ENCODE results near the gene KYAT1. TPM values are rescaled to one million over a fixed set of nuclear protein-coding genes. Genes with fewer than 3 reads are reported as not detected.

KYAT1 gene
- total and polyA plus RNA-seq, 2 of the 8 experiments (the other 6 are each of a cell fraction or from before 2014, with no cell fraction given) = 30.4 to 42.2 TPM

GRCh38 chr9:128818839-128819715, 62.7 kb downstream of the KYAT1 start:
- Histone ChIP-seq H3K18ac (ENCODE audit: extremely low read depth, low read length) (no peak overlapping the region), H3K56ac (replicated peaks; ENCODE audit: insufficient read length, low read depth, low read length) (no peak overlapping the region), H2AK5ac (ENCODE audit: low read depth, low read length) (no peak overlapping the region), H3K27me3 (replicated peaks in 1 of 4; ENCODE audit: control insufficient read depth in 3 of 4, extremely low read depth in 1 of 4, insufficient read depth in 3 of 4, low read length in 3 of 4) (no peaks in the 10 kb centered on the region), H3K4ac (replicated peaks; ENCODE audit: insufficient read length, low read depth, low read length) (no peak overlapping the region), H4K20me1 (replicated peaks in 1 of 2; ENCODE audit: control insufficient read depth in 1 of 2, insufficient read depth in 2 of 2, low read length in 2 of 2) (peaks cover 5 to 22% of the 10 kb centered on the region in 2 experiments), H3K23me2 (ENCODE audit: low read depth, low read length) (peaks cover 6% of the 10 kb centered on the region; the same call in 1 of the 2 replicates), H2BK120ac (replicated peaks; ENCODE audit: low read depth, low read length) (no peak overlapping the region), H3K4me3 (ENCODE audit: extremely low read depth in 1 of 4, insufficient read depth in 2 of 4, low read depth in 3 of 4, low read length in 4 of 4) (peak overlapping the region; percentile 40 to 70 (median 53)), H4K8ac (ENCODE audit: extremely low read depth, insufficient read depth, low read length) (peak overlapping the region; percentile 79), H3K23ac (ENCODE audit: insufficient read length) (no peak overlapping the region), H3K4me1 (replicated peaks in 1 of 4; ENCODE audit: control insufficient read depth in 3 of 4, insufficient read depth in 4 of 4, low read length in 3 of 4) (peaks cover 0 to 11% (median 3%) of the 10 kb centered on the region in 4 experiments; a peak in 2 of 7 replicates), H2BK20ac (ENCODE audit: low read length) (no peak overlapping the region), H3K27ac (ENCODE audit: low read depth, low read length) (no peak overlapping the region), H3K14ac (ENCODE audit: insufficient read length) (no peak overlapping the region), H3K79me1 (ENCODE audit: low read depth, low read length) (no peaks in the 10 kb centered on the region; the same call in 1 of the 2 replicates), H2BK12ac (ENCODE audit: low read depth, low read length) (peak overlapping the region; percentile 39; the same call in 1 of the 2 replicates), H2AFZ (ENCODE audit: low read length) (no peak overlapping the region; the same call in 1 of the 2 replicates), H2BK15ac (ENCODE audit: low read length) (peak overlapping the region; percentile 81; the same call in 1 of the 2 replicates), H3K9ac (replicated peaks in 1 of 4; ENCODE audit: extremely low read depth in 1 of 4, low read depth in 3 of 4, low read length in 3 of 4) (peak overlapping the region in 3 of 4 experiments; percentile 52 to 79 (median 60); a peak in 5 of 7 replicates), H3K4me2 (ENCODE audit: insufficient read depth in 1 of 2, low read depth in 2 of 2, low read length in 2 of 2) (peak overlapping the region; percentile 64 to 91), H2BK5ac (ENCODE audit: low read depth, low read length) (no peak overlapping the region; the same call in 1 of the 2 replicates), H3K9me3 (ENCODE audit: insufficient read depth in 2 of 2, low read depth in 1 of 2, low read length in 1 of 2) (no peaks in the 10 kb centered on the region), H3K36me3 (ENCODE audit: control insufficient read depth in 2 of 4, insufficient read depth in 4 of 4, low read length in 3 of 4) (peaks cover 8 to 28% (median 19%) of the 10 kb centered on the region in 4 experiments; a peak in 7 of 8 replicates), H4K91ac (replicated peaks; ENCODE audit: insufficient read length, low read length) (peak overlapping the region; percentile 65), H3K79me2 (ENCODE audit: control insufficient read depth in 1 of 2, insufficient read depth in 2 of 2, low read length in 2 of 2) (no peaks in the 10 kb centered on the region), H4K5ac (ENCODE audit: insufficient read length, low read depth, low read length) (no peak overlapping the region)
- CTCF ChIA-PET (ENCODE audit: partially characterized antibody) = interaction anchor here (0.8 to 2.6 kb wide), 16 partner anchors 8 to 123 kb away, joined by 3 to 12 read pairs (median 4); partner anchors contain the start of genes PKN3 and ZER1
- WGBS, 2 experiments (ENCODE audit: extremely low coverage in 1 of 2, insufficient coverage in 1 of 2, insufficient read length in 1 of 2, insufficient replicate concordance in 2 of 2, low coverage in 1 of 2, low lambda C conversion rate in 2 of 2, missing lambda C conversion rate in 1 of 2) = 14% methylated on average over 76 of the region's 90 CpGs; no CpG with 5 or more reads in 1 of the 2 experiments
- no peak for FAIRE-seq
- POLR2A ChIA-PET (ENCODE audit: partially characterized antibody) = interaction anchor here (0.6 to 5.1 kb wide), 27 partner anchors 7 to 251 kb away, joined by 3 to 62 read pairs (median 3); partner anchors contain the start of genes KYAT1, LRRC8A, SPOUT1 and ZER1
- DNase-seq (ENCODE audit: low read depth in 1 of 2, low spot score in 2 of 2) = peak in 1 of 2 experiments; percentile 81
- 0 out of 2 replicates have a peak, but pooled peaks have one; percentile 45 for TF ChIP-seq GABPA (IDR thresholded peaks at IDR 0.05; ENCODE audit: borderline replicate concordance, insufficient read depth, low read length)
- TF ChIP-seq TAF7 (optimal IDR thresholded peaks at IDR 0.05; ENCODE audit: borderline replicate concordance, low read depth, low read length) = no peak
- TF ChIP-seq TEAD4 (IDR thresholded peaks at IDR 0.05; ENCODE audit: low read depth, low read length) = peak; percentile 21; the same call in 1 of the 2 replicates
- TF ChIP-seq TAF1 (IDR thresholded peaks at IDR 0.05; ENCODE audit: low read depth, low read length) = no peak
- no peak for TF ChIP-seq SP4 (IDR thresholded peaks at IDR 0.05; ENCODE audit: low read length)
- TF ChIP-seq KDM4A (IDR thresholded peaks at IDR 0.05; ENCODE audit: low read depth, low read length, severe bottlenecking) = peak; percentile 90
- TF ChIP-seq PHF8 (conservative IDR thresholded peaks at IDR 0.05; ENCODE audit: low read depth, low read length) = peak; percentile 21; the same call in 1 of the 2 replicates
- TF ChIP-seq EGR1 (IDR thresholded peaks at IDR 0.05; ENCODE audit: borderline replicate concordance, low read depth, low read length) = no peak
- TF ChIP-seq TBP (IDR thresholded peaks at IDR 0.05; ENCODE audit: low read depth, low read length) = no peak
- TF ChIP-seq CHD1 (IDR thresholded peaks at IDR 0.05; ENCODE audit: low read depth, low read length) = no peak
- TF ChIP-seq EZH2 (IDR thresholded peaks at IDR 0.05; ENCODE audit: low read depth, low read length, severe bottlenecking) = no peak

Data from H1 (cell line).